Endothelial cell (in vitro differentiated cells): Measurements from ENCODE around the gene NOS3. TPM values are rescaled to one million over a fixed set of nuclear protein-coding genes. Genes with fewer than 3 reads are reported as not detected.

Experiments
- DNase-seq: peaks from one replicate; pipeline ENCODE4 v3.0.0; 2021; ENCODE audit warnings: low spot score
- H3K27ac Mint-ChIP-seq: one replicate; pipeline ENCODE4 v1.8.0; 2021; ENCODE audit warnings: mixed read lengths, inconsistent platforms; ENCODE audit not compliant: unreplicated experiment
- H3K27me3 Mint-ChIP-seq: one replicate; pipeline ENCODE4 v1.8.0; 2021; ENCODE audit warnings: mild to moderate bottlenecking, moderate library complexity, mixed read lengths, inconsistent platforms; ENCODE audit not compliant: unreplicated experiment
- H3K36me3 Mint-ChIP-seq: one replicate; pipeline ENCODE4 v1.8.0; 2021; ENCODE audit warnings: mild to moderate bottlenecking, low read depth, mixed read lengths, inconsistent platforms; ENCODE audit not compliant: unreplicated experiment
- H3K4me1 Mint-ChIP-seq: one replicate; pipeline ENCODE4 v1.8.0; 2021; ENCODE audit warnings: mild to moderate bottlenecking, mixed read lengths, inconsistent platforms; ENCODE audit not compliant: unreplicated experiment
- H3K4me3 Mint-ChIP-seq: one replicate; pipeline ENCODE4 v1.8.0; 2021; ENCODE audit warnings: mild to moderate bottlenecking, mixed read lengths, inconsistent platforms; ENCODE audit not compliant: unreplicated experiment
- H3K9me3 Mint-ChIP-seq: one replicate; pipeline ENCODE4 v1.8.0; 2021; ENCODE audit warnings: mixed read lengths, inconsistent platforms; ENCODE audit not compliant: unreplicated experiment
- long read RNA-seq: library from polyadenylated mRNA; unstranded; transcript quantifications from one replicate; pipeline ENCODE4 v2.0.0, GENCODE V29; 2020; ENCODE audit not compliant: unreplicated experiment
- total RNA-seq: library from RNA; stranded (reverse); fragmentation: NEBNext Ultra II Directional; extraction: Animal tissue kit (Norgen Biotek cat#: 25700); gene quantifications from one replicate; pipeline ENCODE4 v1.2.1, GENCODE V29; 2021; ENCODE audit not compliant: unreplicated experiment
- TF ChIP-seq, protein P1 (sequence below): fragments of 200-600 bp; sonication (generic); IDR thresholded peaks from one replicate; pipeline ENCODE4 v1.5.0; 2021; ENCODE audit warnings: antibody characterized with exemption; ENCODE audit not compliant: unreplicated experiment

Gene NOS3
- total RNA-seq: 102 TPM
- long read RNA-seq, partial matches to known transcripts: 15 of 22 reads
- long read RNA-seq, other reads (novel, unspliced or antisense): 5 of 22 reads

DNA sequence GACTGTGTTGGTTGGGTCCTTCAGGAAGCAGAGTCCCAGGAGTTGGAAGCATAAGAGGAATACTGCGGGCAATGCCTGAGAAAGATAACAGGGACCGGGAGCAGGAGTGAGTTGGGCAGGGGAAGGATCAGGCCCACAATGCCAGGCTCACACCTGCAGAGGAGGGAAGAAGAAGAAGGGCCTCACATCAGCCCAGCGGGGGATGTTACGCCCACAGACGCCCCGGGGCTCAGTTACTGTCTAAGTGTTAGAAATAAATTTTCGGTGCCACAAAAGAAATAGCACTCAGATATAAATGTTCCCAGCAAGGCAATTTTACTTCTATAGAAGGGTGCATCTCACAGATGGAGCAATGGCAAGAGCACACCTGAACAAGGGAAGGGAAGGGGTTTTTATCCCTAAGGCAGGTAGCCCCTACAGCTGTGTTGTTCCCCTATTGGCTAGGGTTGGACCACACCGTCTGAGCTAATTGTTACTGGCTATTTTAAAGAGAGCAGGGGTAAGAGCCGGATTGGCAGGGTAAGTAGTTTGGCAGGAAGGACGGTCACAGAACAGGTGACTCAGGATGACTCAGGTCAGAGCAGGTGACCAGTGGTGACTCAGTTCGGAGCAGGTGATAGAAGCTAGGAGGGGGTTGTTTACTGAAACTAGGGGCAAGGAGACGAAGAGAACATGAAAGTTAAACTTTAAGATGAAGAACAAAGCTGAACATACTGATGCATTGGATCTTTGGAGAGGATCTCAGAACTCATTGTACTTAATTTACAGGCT, at the start of gene NOS3:
Gene NOS3 (plus strand): TSS at position 602 of the 771 bp plus-strand sequence. CDS start 2,787 bp downstream, outside the sequence.
- TF ChIP-seq, protein P1, sequence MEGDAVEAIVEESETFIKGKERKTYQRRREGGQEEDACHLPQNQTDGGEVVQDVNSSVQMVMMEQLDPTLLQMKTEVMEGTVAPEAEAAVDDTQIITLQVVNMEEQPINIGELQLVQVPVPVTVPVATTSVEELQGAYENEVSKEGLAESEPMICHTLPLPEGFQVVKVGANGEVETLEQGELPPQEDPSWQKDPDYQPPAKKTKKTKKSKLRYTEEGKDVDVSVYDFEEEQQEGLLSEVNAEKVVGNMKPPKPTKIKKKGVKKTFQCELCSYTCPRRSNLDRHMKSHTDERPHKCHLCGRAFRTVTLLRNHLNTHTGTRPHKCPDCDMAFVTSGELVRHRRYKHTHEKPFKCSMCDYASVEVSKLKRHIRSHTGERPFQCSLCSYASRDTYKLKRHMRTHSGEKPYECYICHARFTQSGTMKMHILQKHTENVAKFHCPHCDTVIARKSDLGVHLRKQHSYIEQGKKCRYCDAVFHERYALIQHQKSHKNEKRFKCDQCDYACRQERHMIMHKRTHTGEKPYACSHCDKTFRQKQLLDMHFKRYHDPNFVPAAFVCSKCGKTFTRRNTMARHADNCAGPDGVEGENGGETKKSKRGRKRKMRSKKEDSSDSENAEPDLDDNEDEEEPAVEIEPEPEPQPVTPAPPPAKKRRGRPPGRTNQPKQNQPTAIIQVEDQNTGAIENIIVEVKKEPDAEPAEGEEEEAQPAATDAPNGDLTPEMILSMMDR: no peak
- peaks cover 7% of the 10 kb centered on the region for H3K9me3 Mint-ChIP-seq
- H3K27me3 Mint-ChIP-seq: peaks cover 5% of the 10 kb centered on the region
- H3K4me1 Mint-ChIP-seq: peaks cover 30% of the 10 kb centered on the region
- DNase-seq: no peak
- H3K36me3 Mint-ChIP-seq: peaks cover 23% of the 10 kb centered on the region
- H3K27ac Mint-ChIP-seq: no peak within 1 kb of the TSS
- peak within 1 kb of the TSS; percentile 26 for H3K4me3 Mint-ChIP-seq

- Mint-ChIP-seq H3K4me1 (no peaks in the 10 kb centered on the region), H3K9me3 (no peaks in the 10 kb centered on the region), H3K27ac (no peak overlapping the region), H3K36me3 (no peaks in the 10 kb centered on the region), H3K4me3 (no peak overlapping the region), H3K27me3 (peaks cover 7% of the 10 kb centered on the region)
- TF ChIP-seq, protein P1: no peak
- DNase-seq: no peak
These were observed 49.3 kb upstream of the NOS3 start for GRCh38 chr7:150941351-150942000.

- Mint-ChIP-seq H3K9me3 (no peaks in the 10 kb centered on the region), H3K36me3 (no peaks in the 10 kb centered on the region), H3K27ac (no peak overlapping the region), H3K27me3 (peaks cover 9% of the 10 kb centered on the region), H3K4me1 (no peaks in the 10 kb centered on the region), H3K4me3 (no peak overlapping the region)
- DNase-seq: no peak
- TF ChIP-seq, protein P1: no peak
These were observed 48.7 kb upstream of the NOS3 start for GRCh38 chr7:150942001-150942590.

DNA sequence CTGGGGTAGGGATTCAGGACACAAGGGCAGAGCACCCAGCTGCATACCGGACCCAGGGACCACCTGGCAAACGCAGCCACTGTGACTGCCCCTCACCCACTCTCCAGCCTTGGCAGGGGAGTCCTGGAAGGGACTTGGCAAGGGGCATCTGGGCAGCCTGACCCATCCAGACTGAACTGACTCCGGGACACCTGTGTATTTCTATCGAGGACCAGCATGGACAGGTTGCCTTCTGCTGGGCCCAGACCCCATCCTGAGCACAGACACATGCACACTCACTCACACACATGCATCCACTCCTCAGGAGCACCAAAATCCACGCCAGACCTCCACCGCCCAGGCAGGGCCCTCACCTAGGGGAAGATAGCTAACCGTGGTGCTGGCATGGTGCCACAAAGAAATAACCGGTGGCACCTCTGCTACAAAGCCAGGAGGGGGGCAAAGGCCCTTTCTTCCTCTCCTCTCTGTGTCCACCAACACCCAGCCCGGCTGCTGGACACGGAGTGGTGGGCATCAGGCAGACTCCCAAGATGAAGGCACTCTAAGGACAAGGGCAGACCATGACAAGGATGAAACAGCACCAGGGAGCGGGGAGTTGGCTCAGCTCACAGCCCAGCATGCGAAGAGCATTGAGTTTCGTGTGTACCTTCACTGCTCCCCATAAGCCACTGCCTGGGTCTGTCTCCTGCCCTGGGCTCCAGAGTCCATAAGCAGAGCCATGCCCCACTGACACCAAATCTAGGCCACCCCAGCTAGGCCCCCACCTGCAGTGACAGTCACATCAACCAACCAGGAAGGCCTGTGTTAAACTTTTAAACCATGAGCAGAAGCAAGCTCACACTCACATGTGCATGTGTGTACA, 48.0 kb upstream of the NOS3 start:
- no peak for DNase-seq
- Mint-ChIP-seq H3K27ac (no peak overlapping the region), H3K4me3 (no peak overlapping the region), H3K36me3 (no peaks in the 10 kb centered on the region), H3K4me1 (no peaks in the 10 kb centered on the region), H3K9me3 (no peaks in the 10 kb centered on the region), H3K27me3 (peaks cover 9% of the 10 kb centered on the region)
- TF ChIP-seq, protein P1: no peak
